Measurements from ENCODE around the gene CDH7. TPM values are rescaled to one million over a fixed set of nuclear protein-coding genes. Genes with fewer than 3 reads are reported as not detected.

The CDH7 gene
- total RNA-seq, 4 donors from 2014 or later: 0.13 to 0.15 TPM; not detected in 2

GRCh38 chr18:65749841-65750240 lies 971 bp upstream of the CDH7 start:
- intact Hi-C loops (cut with DNase I; ENCODE audit: low total_unique reads): no loop called here
- TF ChIP-seq POLR2A (IDR thresholded peaks at IDR 0.05): no peak
- no peak for TF ChIP-seq CTCF (IDR thresholded peaks at IDR 0.05)
- 11 to 17% methylated on average over 8 of the region's 8 CpGs for WGBS, 2 donors
- DNase-seq (ENCODE audit: low spot score in 2 of 2): no peak
- H3K4me3 ChIP-seq (ENCODE audit: low read depth, poor library complexity, severe bottlenecking): no peak overlapping the region

- WGBS, 2 donors: 9% methylated on average over 32 to 42 of the region's 42 CpGs
- no peak for DNase-seq (ENCODE audit: low spot score in 2 of 2)
- H3K4me3 ChIP-seq (ENCODE audit: low read depth, poor library complexity, severe bottlenecking): no peak overlapping the region
- intact Hi-C loops (cut with DNase I; ENCODE audit: low total_unique reads): no loop called here
- TF ChIP-seq POLR2A (IDR thresholded peaks at IDR 0.05) (no peak), CTCF (IDR thresholded peaks at IDR 0.05) (no peak)
These were observed 608 bp downstream of the CDH7 start for GRCh38 chr18:65751155-65752085.

GRCh38 chr18:65752625-65753325 lies 2.0 kb downstream of the CDH7 start:
- TF ChIP-seq CTCF (IDR thresholded peaks at IDR 0.05) (no peak), POLR2A (IDR thresholded peaks at IDR 0.05) (no peak)
- intact Hi-C loops (cut with DNase I; ENCODE audit: low total_unique reads): no loop called here
- no peak for DNase-seq (ENCODE audit: low spot score in 2 of 2)
- WGBS, 2 donors: 59 to 67% methylated on average over 5 of the region's 5 CpGs
- H3K4me3 ChIP-seq (ENCODE audit: low read depth, poor library complexity, severe bottlenecking): no peak overlapping the region

- 14 to 18% methylated on average over 2 of the region's 2 CpGs for WGBS, 2 donors
- TF ChIP-seq CTCF (IDR thresholded peaks at IDR 0.05) (no peak), POLR2A (IDR thresholded peaks at IDR 0.05) (no peak)
- H3K4me3 ChIP-seq (ENCODE audit: low read depth, poor library complexity, severe bottlenecking): no peak overlapping the region
- no peak for DNase-seq (ENCODE audit: low spot score in 2 of 2)
- intact Hi-C loops (cut with DNase I; ENCODE audit: low total_unique reads): no loop called here
These were observed 2.7 kb downstream of the CDH7 start for GRCh38 chr18:65753520-65753919.

GRCh38 chr18:65754121-65754520 lies 3.3 kb downstream of the CDH7 start:
- intact Hi-C loops (cut with DNase I; ENCODE audit: low total_unique reads): no loop called here
- TF ChIP-seq POLR2A (IDR thresholded peaks at IDR 0.05) (no peak), CTCF (IDR thresholded peaks at IDR 0.05) (no peak)
- no peak for DNase-seq (ENCODE audit: low spot score in 2 of 2)
- H3K4me3 ChIP-seq (ENCODE audit: low read depth, poor library complexity, severe bottlenecking): no peak overlapping the region
- 57 to 62% methylated on average over 3 of the region's 3 CpGs for WGBS, 2 donors
